ENCODE results near the gene CARMIL3. TPM values are rescaled to one million over a fixed set of nuclear protein-coding genes. Genes with fewer than 3 reads are reported as not detected.

CARMIL3 gene
- total and polyA plus RNA-seq, 2 of the 4 experiments (the other 2 are of a cell fraction) = under 0.01 TPM; not detected in 1

GRCh38 chr14:24082411-24083080 lies 30.7 kb downstream of the CARMIL3 start:
- DNase-seq (no peak), ATAC-seq (ENCODE audit: low read depth) (no peak)
- H3K18ac ChIP-seq (ENCODE audit: low read depth, low read length) = no peak overlapping the region
- H2AK9ac ChIP-seq (replicated peaks; ENCODE audit: low read depth, low read length, poor library complexity) = no peak overlapping the region
- no peaks in the 10 kb centered on the region for H3K9me1 ChIP-seq (ENCODE audit: insufficient read depth, low read length)
- in situ Hi-C loops (cut with MboI; ENCODE audit: low sequenced_read_pairs) (no loop called here), dilution Hi-C loops (cut with HindIII; ENCODE audit: low sequenced_read_pairs, unreplicated experiment) (no loop called here), intact Hi-C loops (cut with micrococcal nuclease) (no loop called here)
- no peak overlapping the region for H4K8ac ChIP-seq (ENCODE audit: low read depth in 2 of 2, low read length in 2 of 2)
- H2BK15ac ChIP-seq (ENCODE audit: low read depth, low read length) = no peak overlapping the region
- H3K4me3 ChIP-seq (ENCODE audit: insufficient read depth, low read depth, low read length) = no peak overlapping the region
- no peaks in the 10 kb centered on the region for H3K36me3 ChIP-seq (ENCODE audit: control insufficient read depth, insufficient read depth, low read length)
- no peak overlapping the region for H2BK120ac ChIP-seq (ENCODE audit: low read depth, low read length)
- H4K20me1 ChIP-seq (ENCODE audit: insufficient read depth, low read length) = no peaks in the 10 kb centered on the region; the same call in 1 of the 2 replicates
- H3K79me1 ChIP-seq (ENCODE audit: low read depth in 1 of 2, low read length in 2 of 2) = no peaks in the 10 kb centered on the region
- H2BK5ac ChIP-seq (ENCODE audit: low read depth, low read length, poor library complexity, severe bottlenecking) = no peak overlapping the region
- TF ChIP-seq FOS (IDR thresholded peaks at IDR 0.05; ENCODE audit: low read depth, low read length) = no peak
- TF ChIP-seq POLR2A (IDR thresholded peaks at IDR 0.05; ENCODE audit: low read depth, low read length) = no peak
- no peak for TF ChIP-seq NFE2L2 (IDR thresholded peaks at IDR 0.05; ENCODE audit: low read depth, low read length)
- no peak for TF ChIP-seq MXI1 (IDR thresholded peaks at IDR 0.05; ENCODE audit: borderline replicate concordance, low read depth, low read length)
- TF ChIP-seq RCOR1 (IDR thresholded peaks at IDR 0.05; ENCODE audit: insufficient replicate concordance, low read length) = no peak
- TF ChIP-seq USF2 (IDR thresholded peaks at IDR 0.05; ENCODE audit: low read depth, low read length) = no peak
- TF ChIP-seq SMC3 (IDR thresholded peaks at IDR 0.05; ENCODE audit: low read depth, low read length) = no peak
- TF ChIP-seq RFX5 (IDR thresholded peaks at IDR 0.05; ENCODE audit: low read depth, low read length) = no peak
- no peak for TF ChIP-seq CTCF (conservative IDR thresholded peaks at IDR 0.05; ENCODE audit: low read depth, low read length)
- TF ChIP-seq CEBPB (IDR thresholded peaks at IDR 0.05; ENCODE audit: low read depth, low read length) = no peak
- TF ChIP-seq ELK1 (IDR thresholded peaks at IDR 0.05; ENCODE audit: borderline replicate concordance, low read depth, low read length) = no peak
- TF ChIP-seq BHLHE40 (IDR thresholded peaks at IDR 0.05; ENCODE audit: low read depth, low read length) = no peak
- TF ChIP-seq MAFK (IDR thresholded peaks at IDR 0.05; ENCODE audit: low read depth, low read length) = no peak
- TF ChIP-seq CHD1 (IDR thresholded peaks at IDR 0.05; ENCODE audit: low read depth, low read length) = no peak
- no peak for TF ChIP-seq MAZ (IDR thresholded peaks at IDR 0.05; ENCODE audit: borderline replicate concordance, low read depth, low read length)
- no peak for TF ChIP-seq RAD21 (IDR thresholded peaks at IDR 0.05; ENCODE audit: low read length)
- ChIA-PET CTCF (no interaction called here), POLR2A (ENCODE audit: unreplicated experiment) (no interaction called here)
- H4K5ac ChIP-seq (ENCODE audit: low read depth, low read length) = no peak overlapping the region
- 100% methylated on average over 1 of the region's 5 CpGs; no CpG with 5 or more reads in 1 of the 2 experiments for WGBS, 2 experiments (ENCODE audit: extremely low coverage in 2 of 2, insufficient read length in 1 of 2)
- no peak overlapping the region for H2AFZ ChIP-seq (replicated peaks; ENCODE audit: low read length, poor library complexity)
- no peak overlapping the region for H3K4ac ChIP-seq (ENCODE audit: low read depth, low read length)
- no peak overlapping the region for H2AK5ac ChIP-seq (ENCODE audit: low read depth, low read length)
- H3K14ac ChIP-seq (replicated peaks; ENCODE audit: low read depth, low read length) = no peak overlapping the region
- no peak overlapping the region for H4K91ac ChIP-seq (ENCODE audit: insufficient read depth, low read depth, low read length)
- no TSS peak for BruUV-seq (replicated peaks)
- H3K4me2 ChIP-seq (ENCODE audit: low read depth, low read length) = no peak overlapping the region
- H3K23ac ChIP-seq (ENCODE audit: low read depth, low read length) = no peak overlapping the region
- H3K27ac ChIP-seq (ENCODE audit: insufficient read depth, low read length) = no peak overlapping the region
- H3K27me3 ChIP-seq (ENCODE audit: control insufficient read depth, insufficient read depth, low read length) = peaks cover 84% of the 10 kb centered on the region
- H3K9me3 ChIP-seq (ENCODE audit: control insufficient read depth, insufficient read depth, low read length) = no peaks in the 10 kb centered on the region
- no peak overlapping the region for H3K9ac ChIP-seq (ENCODE audit: low read depth, low read length)
- H2BK20ac ChIP-seq (ENCODE audit: low read depth, low read length) = no peak overlapping the region
- H3K4me1 ChIP-seq (ENCODE audit: control insufficient read depth, insufficient read depth, low read length) = peaks cover 2% of the 10 kb centered on the region; the same call in 1 of the 2 replicates
- no peak overlapping the region for H3K56ac ChIP-seq (ENCODE audit: extremely low read depth, insufficient read depth, low read length)

Data from IMR-90 (cell line).